Measurements from ENCODE around the gene SEMA4B. TPM values are rescaled to one million over a fixed set of nuclear protein-coding genes. Genes with fewer than 3 reads are reported as not detected.

SEMA4B gene
- total RNA-seq, 1 experiment from 2014 or later = 50.2 TPM

DNA sequence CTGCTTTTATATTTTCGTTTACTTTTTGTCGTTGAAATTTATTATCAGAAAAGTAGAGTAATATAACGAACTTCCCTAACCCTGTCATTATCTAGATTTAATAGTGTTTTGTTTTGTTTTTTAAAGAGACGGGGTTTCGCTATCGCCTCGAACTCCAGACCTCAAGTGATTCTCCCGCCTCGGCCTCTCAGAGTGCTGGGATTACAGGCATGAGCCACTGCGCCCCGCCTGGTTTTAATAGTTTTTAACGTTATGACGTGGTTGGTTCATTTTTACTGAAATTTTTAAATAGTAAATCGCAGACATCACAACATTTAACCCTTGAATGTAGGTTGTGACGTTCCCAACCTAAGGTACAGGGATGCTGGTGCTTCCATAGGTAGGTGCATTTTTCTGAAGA, 65.4 kb downstream of the SEMA4B start (continued):
- TF ChIP-seq, protein P1, sequence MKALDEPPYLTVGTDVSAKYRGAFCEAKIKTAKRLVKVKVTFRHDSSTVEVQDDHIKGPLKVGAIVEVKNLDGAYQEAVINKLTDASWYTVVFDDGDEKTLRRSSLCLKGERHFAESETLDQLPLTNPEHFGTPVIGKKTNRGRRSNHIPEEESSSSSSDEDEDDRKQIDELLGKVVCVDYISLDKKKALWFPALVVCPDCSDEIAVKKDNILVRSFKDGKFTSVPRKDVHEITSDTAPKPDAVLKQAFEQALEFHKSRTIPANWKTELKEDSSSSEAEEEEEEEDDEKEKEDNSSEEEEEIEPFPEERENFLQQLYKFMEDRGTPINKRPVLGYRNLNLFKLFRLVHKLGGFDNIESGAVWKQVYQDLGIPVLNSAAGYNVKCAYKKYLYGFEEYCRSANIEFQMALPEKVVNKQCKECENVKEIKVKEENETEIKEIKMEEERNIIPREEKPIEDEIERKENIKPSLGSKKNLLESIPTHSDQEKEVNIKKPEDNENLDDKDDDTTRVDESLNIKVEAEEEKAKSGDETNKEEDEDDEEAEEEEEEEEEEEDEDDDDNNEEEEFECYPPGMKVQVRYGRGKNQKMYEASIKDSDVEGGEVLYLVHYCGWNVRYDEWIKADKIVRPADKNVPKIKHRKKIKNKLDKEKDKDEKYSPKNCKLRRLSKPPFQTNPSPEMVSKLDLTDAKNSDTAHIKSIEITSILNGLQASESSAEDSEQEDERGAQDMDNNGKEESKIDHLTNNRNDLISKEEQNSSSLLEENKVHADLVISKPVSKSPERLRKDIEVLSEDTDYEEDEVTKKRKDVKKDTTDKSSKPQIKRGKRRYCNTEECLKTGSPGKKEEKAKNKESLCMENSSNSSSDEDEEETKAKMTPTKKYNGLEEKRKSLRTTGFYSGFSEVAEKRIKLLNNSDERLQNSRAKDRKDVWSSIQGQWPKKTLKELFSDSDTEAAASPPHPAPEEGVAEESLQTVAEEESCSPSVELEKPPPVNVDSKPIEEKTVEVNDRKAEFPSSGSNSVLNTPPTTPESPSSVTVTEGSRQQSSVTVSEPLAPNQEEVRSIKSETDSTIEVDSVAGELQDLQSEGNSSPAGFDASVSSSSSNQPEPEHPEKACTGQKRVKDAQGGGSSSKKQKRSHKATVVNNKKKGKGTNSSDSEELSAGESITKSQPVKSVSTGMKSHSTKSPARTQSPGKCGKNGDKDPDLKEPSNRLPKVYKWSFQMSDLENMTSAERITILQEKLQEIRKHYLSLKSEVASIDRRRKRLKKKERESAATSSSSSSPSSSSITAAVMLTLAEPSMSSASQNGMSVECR (CRISPR knock-in tag; IDR thresholded peaks at IDR 0.05; ENCODE audit: borderline replicate concordance) = no peak
- TF ChIP-seq NR1H2 (CRISPR knock-in tag; IDR thresholded peaks at IDR 0.05) = no peak
- no peak for TF ChIP-seq ELF4 (CRISPR knock-in tag; IDR thresholded peaks at IDR 0.05; ENCODE audit: low read depth)
- no peak for TF ChIP-seq ZSCAN18 (CRISPR knock-in tag; IDR thresholded peaks at IDR 0.05)
- TF ChIP-seq RORB (CRISPR knock-in tag; IDR thresholded peaks at IDR 0.05) = no peak
- TF ChIP-seq NR2C2 (CRISPR knock-in tag; IDR thresholded peaks at IDR 0.05) = no peak
- TF ChIP-seq AFF4 (CRISPR knock-in tag; IDR thresholded peaks at IDR 0.05; ENCODE audit: borderline replicate concordance) = no peak
- no peak for TF ChIP-seq ATF6 (CRISPR knock-in tag; IDR thresholded peaks at IDR 0.05)

DNA sequence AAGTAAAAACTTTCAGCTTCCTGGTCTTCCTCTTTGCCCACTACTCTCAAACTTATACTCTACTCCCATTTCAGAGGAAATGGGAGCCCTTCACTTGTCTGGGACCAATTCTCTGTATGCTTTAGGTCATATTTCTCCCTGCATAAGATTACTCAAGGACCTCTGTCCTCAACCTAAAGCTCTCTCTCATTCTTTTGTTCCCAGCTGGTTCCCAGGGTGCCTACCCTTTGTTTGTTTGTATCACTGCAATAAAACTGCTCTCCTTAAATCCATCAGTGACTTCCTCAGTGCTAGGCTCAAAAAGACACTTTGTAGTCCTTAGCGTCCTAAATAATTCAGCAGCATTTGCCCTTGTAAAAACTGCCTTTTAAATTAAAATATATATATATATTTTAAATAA, 67.3 kb downstream of the SEMA4B start:
- TF ChIP-seq ZNF138 (CRISPR knock-in tag; conservative IDR thresholded peaks at IDR 0.05) (no peak), ERG (CRISPR knock-in tag; IDR thresholded peaks at IDR 0.05) (no peak), ZNF423 (CRISPR knock-in tag; IDR thresholded peaks at IDR 0.05) (no peak), PRRX2 (CRISPR knock-in tag; IDR thresholded peaks at IDR 0.05) (no peak), GTF2I (CRISPR knock-in tag; conservative IDR thresholded peaks at IDR 0.05) (no peak), GRHL2 (CRISPR knock-in tag; IDR thresholded peaks at IDR 0.05; ENCODE audit: insufficient replicate concordance, severe bottlenecking) (no peak), MYBL2 (CRISPR knock-in tag; IDR thresholded peaks at IDR 0.05) (no peak), SP1 (CRISPR knock-in tag; conservative IDR thresholded peaks at IDR 0.05) (no peak), EMX1 (CRISPR knock-in tag; IDR thresholded peaks at IDR 0.05) (no peak), AFF4 (CRISPR knock-in tag; IDR thresholded peaks at IDR 0.05; ENCODE audit: borderline replicate concordance) (no peak), HMGA2 (CRISPR knock-in tag; IDR thresholded peaks at IDR 0.05) (no peak)
- Mint-ChIP-seq H3K4me3 (peak overlapping the region; percentile 95), H3K9me3 (no peaks in the 10 kb centered on the region), H3K27ac (peak overlapping the region; percentile 80), H3K27me3 (ENCODE audit: low read depth) (no peaks in the 10 kb centered on the region), H3K36me3 (peaks cover 47% of the 10 kb centered on the region), H3K4me1 (peaks cover 40% of the 10 kb centered on the region)
- DNase-seq (ENCODE audit: low spot score) = no peak
- ChIA-PET POLR2A (interaction anchor here (0.5 kb wide), 1 partner anchor 54 kb away, joined by 3 read pairs; no protein-coding TSS in a partner anchor), CTCF (interaction anchor here (0.6 to 1.8 kb wide), 10 partner anchors 13 to 666 kb away, joined by 3 to 9 read pairs (median 4); partner anchors contain the start of genes CIB1 and UNC45A)
- no peak for ATAC-seq

Measured in WTC11 (cell line).